GM21737 (cell line): Measurements from ENCODE around the gene MAP2.

Experiments
- ATAC-seq: cut with Tn5 transposase; IDR thresholded peaks from one replicate; pipeline ENCODE4 v1.9.1; 2021; ENCODE audit warnings: mild to moderate bottlenecking, moderate library complexity; ENCODE audit not compliant: unreplicated experiment

MAP2 gene, protein sequence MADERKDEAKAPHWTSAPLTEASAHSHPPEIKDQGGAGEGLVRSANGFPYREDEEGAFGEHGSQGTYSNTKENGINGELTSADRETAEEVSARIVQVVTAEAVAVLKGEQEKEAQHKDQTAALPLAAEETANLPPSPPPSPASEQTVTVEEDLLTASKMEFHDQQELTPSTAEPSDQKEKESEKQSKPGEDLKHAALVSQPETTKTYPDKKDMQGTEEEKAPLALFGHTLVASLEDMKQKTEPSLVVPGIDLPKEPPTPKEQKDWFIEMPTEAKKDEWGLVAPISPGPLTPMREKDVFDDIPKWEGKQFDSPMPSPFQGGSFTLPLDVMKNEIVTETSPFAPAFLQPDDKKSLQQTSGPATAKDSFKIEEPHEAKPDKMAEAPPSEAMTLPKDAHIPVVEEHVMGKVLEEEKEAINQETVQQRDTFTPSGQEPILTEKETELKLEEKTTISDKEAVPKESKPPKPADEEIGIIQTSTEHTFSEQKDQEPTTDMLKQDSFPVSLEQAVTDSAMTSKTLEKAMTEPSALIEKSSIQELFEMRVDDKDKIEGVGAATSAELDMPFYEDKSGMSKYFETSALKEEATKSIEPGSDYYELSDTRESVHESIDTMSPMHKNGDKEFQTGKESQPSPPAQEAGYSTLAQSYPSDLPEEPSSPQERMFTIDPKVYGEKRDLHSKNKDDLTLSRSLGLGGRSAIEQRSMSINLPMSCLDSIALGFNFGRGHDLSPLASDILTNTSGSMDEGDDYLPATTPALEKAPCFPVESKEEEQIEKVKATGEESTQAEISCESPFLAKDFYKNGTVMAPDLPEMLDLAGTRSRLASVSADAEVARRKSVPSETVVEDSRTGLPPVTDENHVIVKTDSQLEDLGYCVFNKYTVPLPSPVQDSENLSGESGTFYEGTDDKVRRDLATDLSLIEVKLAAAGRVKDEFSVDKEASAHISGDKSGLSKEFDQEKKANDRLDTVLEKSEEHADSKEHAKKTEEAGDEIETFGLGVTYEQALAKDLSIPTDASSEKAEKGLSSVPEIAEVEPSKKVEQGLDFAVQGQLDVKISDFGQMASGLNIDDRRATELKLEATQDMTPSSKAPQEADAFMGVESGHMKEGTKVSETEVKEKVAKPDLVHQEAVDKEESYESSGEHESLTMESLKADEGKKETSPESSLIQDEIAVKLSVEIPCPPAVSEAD (N-terminal part only)

GRCh38 chr2:209423562-209424198 is at the start of gene MAP2:
MAP2 (plus strand) TSS chr2:209424047; CDS start chr2:209653171, 229,124 bp downstream.
- ATAC-seq, result peak; percentile 96

- ATAC-seq, result no peak
Observed at GRCh38 chr2:209376686-209377085, 47.2 kb upstream of the MAP2 start.

GRCh38 chr2:209380293-209380692 is 43.6 kb upstream of the MAP2 start:
- peak; percentile 99 for ATAC-seq

DNA sequence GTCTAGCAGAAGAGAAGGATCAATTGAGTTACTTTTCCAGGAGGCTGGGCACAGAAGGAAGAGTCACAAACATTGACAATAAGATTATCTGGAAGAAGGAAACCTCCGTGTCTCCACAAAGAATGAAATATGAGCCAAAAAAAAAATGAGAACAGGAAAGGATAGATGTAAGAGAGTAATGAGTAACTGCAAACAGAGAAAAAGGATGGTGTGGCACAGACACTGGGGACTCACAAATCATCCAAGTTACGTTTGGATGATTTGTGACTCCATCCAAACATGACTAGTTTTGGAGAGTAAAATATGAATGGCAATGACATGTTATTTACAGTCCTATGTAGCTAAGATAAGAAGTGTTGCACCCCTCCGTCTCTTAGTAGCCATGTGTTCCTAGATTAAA is 42.8 kb upstream of the MAP2 start:
- ATAC-seq, result no peak

GRCh38 chr2:209382775-209383174 is 41.1 kb upstream of the MAP2 start:
- ATAC-seq, result no peak

GRCh38 chr2:209383212-209383611 is 40.6 kb upstream of the MAP2 start:
- ATAC-seq, result no peak

DNA sequence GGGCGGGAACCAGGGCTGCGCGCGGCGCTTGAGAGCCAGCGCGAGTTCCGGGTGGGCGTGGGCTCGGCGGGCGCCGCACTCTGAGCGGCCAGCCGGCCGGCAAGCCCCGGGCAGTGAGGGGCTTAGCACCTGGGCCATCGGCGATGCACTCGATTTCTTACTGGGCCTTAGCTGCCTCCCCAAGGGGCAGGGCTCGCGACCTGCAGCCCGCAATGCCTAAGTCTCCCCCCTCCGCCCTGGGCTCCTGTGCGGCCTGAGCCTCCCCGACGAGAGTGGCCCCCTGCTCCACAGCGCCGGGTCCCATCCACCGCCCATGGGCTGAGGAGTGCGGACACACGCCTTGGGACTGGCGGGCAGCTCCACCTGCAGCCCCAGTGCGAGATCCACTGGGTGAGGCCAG is 36.5 kb upstream of the MAP2 start:
- ATAC-seq, result no peak

- no peak for ATAC-seq
Observed at GRCh38 chr2:209388446-209389037, 35.3 kb upstream of the MAP2 start.

GRCh38 chr2:209389171-209389618 is 34.7 kb upstream of the MAP2 start:
- ATAC-seq, result no peak

DNA sequence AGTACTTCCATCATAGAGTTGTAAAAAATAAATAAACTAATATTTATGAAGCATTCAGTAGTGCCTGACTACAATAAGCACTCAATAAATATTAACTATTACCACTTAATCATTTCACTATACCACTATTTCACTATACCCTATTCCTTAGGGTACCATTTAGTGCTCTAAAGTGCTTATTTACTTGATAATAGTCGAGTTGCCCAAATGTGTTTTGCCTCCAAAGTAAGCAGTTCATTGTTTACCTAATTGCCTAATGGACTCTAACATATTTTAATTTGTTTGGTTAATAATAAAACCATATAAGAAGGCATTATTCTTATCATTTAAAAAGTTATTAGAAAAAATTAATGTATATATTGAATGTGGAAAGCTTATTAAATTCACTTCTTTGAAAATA is 33.0 kb upstream of the MAP2 start:
- no peak for ATAC-seq

- ATAC-seq, result no peak
Observed at GRCh38 chr2:209391776-209392401, 32.0 kb upstream of the MAP2 start.

GRCh38 chr2:209395229-209395628 is 28.6 kb upstream of the MAP2 start:
- ATAC-seq, result no peak

- no peak for ATAC-seq
Observed at GRCh38 chr2:209395652-209396051, 28.2 kb upstream of the MAP2 start.

GRCh38 chr2:209398463-209398862 is 25.4 kb upstream of the MAP2 start:
- ATAC-seq, result no peak

GRCh38 chr2:209401788-209402187 is 22.1 kb upstream of the MAP2 start:
- no peak for ATAC-seq

DNA sequence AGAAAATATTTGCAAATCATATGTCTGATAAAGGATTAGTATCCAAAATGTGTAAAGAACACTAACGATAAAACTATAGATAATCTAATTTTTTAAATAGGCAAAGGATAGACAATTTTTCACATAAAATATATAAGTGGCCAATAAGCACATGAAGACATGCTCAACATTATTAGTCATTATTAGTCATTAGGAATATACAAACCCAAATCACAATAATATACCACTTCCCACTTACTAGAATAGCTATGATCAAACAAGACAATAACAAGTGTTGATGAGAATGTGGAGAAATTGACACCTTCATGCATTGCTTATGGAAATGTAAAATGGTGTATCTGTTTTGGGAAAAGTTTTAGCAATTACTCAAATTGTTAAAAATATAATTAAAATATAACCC is 12.6 kb upstream of the MAP2 start:
- no peak for ATAC-seq

GRCh38 chr2:209411718-209412117 is 12.1 kb upstream of the MAP2 start:
- no peak for ATAC-seq

DNA sequence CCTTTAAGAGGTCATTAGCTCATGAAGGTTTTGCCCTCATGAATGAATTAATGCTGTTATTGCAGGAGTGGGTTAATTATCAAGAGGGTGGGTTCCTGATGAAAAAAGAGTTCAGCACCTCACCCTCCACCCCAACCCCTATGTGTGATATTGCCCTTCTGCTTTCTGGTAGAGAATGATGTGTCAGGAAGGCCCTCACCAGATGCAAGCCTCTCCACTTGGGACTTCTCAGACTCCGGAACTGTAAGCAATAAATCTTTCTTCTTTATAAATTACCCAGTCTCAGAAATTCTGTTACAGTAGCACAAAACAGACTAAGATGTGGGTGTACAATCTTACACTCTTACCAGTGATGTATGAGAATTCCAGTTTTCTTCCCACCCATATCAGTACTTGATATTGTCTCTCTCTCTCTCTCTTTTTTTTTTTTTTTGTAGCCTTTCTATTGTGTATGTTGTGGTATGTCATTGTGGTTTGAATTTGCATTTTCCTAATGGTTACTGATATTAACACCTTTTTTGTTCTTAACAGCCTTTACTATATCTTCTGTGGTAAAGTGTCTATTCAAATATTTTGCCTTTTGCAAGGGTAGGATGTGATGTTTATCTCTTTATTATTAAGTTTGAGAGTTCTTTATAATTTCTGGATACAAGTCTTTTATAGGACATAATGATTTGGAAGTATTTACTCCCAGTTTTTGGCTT is 10.4 kb upstream of the MAP2 start:
- no peak for ATAC-seq

DNA sequence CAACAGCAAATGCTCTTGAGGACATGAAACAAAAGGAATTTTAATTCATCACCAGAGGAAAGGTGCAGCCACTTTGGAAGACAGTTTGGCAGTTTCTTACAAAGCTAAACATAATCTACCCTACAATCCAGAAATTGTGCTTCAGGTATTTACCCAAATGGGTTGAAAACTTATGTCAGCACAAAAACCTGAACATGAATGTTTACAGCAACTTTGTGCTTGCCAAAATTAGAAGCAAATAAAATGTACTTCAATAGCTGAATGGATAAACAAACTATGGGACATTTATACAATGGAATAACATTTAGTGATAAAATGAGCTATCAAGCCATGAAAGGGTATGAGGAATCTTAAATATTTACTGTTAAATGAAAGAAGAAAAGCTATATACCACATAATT is 6.9 kb upstream of the MAP2 start:
- no peak for ATAC-seq
